ENCODE results near the gene ADD2. TPM values are rescaled to one million over a fixed set of nuclear protein-coding genes. Genes with fewer than 3 reads are reported as not detected.
A peak's percentile ranks its signal among the peaks of the same experiment; 100 is the strongest.

Gene ADD2
- total RNA-seq, 1 experiment from 2014 or later: 0.71 TPM

DNA sequence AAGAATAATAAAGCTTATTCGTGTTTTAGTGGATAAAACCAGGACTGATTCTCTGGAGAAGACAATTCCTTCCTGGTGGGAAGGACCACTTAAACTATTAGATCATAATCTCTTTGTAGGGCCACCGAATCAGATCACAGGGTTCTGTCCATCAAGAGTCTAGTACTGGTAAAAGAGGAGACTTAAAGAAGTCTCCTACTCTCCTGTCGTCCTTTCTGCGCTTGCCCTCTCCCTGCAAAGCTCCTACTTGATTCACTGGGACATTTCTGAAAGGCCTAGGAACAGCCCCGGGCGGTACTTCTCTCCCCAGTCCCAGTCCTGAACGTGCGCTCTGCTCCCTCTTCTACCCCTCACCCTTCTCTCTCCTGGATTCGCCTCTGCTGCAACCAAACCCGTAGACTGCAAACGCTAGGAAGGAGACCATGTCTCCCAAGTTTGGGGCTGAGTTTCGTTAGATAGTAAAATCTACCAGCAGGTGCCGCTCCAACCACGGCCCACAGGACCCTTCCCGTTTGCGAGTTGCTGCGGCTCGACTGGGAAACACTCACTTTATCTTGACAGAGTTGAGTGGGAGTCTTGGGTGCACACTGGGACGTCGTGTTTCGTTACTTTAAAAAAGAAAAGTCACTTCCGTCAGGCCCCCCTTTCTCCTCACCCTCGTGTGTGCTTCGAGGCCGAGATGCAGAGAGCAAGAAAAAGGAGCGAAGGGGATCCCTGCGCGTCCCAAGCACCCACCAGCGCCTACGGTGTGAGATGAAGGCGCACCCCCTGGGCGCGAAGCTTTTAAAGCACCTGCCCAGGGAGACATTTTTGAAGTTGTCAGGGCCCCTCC lies 21.5 kb upstream of the ADD2 start:
- no peak for DNase-seq (ENCODE audit: low spot score)

DNA sequence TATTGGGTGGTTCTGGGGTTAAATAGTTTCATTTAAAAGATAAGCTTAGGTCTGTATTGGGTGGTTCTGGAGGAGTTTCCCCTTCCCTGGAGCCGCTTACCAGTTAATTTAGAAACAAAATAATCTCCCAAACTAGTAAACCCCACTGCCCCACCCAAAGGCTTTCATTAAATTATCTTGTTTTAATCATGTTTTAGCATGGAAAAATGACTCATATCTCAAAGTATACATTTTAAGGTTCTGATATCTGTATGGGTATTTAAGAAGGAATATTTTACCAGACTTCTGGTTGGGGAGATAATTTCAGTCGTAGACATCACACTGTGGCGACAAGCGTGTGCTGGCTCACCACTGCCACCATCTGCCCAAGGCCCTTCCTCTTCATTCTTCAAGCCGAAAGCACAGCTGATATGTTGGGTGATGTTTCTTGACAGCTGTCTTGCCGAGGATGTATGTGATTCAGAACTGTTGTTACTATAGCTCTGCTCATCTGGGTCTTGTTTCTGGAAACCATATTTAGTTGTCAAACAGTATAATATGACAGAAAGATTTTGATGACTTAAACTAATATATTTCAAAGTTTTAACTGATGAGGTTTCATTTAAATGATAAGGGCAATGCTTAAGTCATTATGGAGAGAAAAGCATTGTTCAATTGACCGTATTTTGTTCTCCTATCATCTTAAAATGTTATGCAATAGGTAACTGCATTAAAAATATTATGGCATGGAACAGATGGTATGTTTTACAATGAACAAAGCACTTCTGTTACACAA lies 17.3 kb upstream of the ADD2 start:
- DNase-seq (ENCODE audit: low spot score): peak; percentile 55

DNA sequence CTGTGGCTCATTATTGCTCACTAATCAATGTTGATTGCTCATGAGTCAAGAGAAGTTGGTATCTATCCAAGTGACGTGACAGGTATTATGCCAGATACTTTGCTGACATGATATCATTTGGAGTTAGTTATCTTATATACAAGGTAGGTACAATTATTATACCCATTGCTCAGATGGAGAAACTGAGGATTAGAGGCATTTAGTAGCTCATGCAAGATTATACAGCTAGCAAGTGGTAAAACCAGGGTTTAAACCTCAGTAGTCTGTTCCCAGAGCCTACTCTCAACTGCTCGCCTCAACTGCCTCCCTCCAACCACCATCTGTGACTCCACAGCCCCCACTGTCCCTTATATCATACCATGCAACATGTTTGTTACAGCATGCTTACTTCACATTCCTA lies 16.3 kb upstream of the ADD2 start:
- no peak for DNase-seq (ENCODE audit: low spot score)

DNA sequence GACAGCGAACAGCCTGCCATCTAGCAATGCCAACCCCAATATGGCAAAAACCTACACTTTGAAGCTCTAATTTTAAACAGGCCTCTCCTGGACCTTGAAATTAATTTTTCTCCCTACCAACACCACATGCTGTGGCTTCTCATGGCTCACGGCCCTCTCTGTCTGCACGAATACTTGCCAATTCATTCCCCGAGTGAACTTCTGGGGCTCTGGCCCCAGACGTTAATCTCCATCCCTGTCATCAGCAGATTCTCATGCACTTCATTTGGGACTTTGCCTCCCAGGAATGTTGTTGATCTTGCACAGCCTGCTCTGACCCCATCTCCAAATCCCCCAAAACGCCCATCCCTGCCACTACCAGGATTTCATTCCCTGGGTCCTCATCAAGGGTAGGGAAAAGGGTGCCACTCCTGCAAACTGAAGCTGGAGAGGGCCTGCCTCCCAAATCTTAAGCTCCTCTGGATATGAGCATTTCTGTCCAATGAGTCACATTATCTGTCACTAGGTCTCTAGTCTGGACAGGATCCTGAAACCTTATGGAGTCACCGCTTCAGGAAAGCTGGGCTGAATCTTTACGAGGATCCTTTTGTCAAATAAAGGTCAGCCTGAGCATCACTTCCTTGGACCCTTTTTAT lies 12.0 kb upstream of the ADD2 start:
- no peak for DNase-seq (ENCODE audit: low spot score)

DNA sequence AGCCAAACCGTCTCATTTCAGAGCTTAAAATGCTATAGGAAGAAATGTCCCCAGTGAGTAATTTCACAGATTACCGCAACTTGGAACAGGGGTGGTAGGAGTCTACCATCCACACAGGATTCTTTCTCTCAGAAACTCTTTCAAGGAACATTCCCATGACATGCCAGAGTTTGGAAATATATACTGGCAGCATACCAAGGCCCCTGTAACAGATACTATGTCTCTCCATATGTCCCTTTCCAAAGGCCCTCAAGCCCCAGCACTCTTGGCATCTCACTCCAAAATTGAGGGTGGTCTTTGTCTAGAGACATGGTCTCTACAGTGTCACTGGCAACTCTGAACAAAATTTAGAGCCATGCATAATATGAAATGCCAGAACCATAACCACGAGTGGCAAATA lies 11.5 kb upstream of the ADD2 start:
- DNase-seq (ENCODE audit: low spot score): no peak

DNA sequence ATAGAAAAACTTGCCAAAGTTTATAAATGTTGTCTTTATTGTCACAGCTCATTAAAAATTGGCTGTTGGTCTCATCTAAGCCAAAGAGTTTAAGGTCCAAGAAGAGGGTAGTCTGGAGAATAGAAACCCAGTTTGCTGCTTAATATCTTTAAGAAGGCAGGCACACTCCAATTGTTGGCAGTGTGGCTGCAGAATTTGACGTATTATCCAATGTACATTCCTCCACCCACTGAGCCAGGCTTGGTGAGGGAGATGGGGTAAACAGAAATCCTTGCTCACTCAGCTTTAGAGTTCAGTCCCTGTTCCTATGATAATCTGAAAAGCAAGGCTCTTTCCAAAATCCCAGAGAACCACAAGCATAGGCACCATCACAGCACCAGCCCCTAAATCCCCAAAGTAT lies 10.7 kb upstream of the ADD2 start:
- DNase-seq (ENCODE audit: low spot score): no peak

DNA sequence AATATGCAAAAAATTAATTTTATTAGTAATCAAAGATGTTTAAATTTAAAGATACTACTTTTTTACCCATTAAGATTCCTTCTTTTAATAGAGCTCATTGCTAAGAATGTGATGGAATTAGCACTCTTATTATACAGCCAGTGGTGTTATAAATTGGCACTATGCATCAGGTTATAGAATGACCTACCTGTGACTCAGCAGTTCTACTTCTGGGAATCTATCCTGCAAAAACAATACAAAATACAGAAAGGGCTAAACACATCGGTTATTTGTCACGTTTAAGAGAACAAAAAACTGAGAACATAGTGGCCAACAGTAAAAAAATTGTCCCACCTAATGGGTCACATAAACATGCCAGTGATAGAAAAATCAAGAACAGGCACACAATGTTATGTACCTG lies 9.4 kb upstream of the ADD2 start:
- no peak for DNase-seq (ENCODE audit: low spot score)

DNA sequence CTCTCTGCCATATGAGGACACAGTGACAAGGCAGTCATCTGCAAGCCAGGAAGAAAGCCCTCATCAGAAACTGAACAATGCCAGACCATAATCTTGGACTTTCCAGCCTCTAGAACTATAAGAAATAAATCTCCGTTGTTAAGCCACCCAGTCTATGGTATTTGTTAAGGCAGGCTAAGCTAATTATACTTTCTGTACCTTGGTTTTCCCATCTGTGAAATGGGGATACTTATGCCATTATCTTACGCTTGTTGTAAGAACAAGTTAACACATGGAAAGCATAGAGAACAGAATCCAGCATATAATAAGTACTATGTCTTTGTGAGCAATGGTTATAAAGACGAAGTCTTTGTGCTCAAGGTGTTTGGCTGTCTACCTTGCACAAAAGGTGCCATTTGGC lies 8.3 kb upstream of the ADD2 start:
- DNase-seq (ENCODE audit: low spot score): no peak

DNA sequence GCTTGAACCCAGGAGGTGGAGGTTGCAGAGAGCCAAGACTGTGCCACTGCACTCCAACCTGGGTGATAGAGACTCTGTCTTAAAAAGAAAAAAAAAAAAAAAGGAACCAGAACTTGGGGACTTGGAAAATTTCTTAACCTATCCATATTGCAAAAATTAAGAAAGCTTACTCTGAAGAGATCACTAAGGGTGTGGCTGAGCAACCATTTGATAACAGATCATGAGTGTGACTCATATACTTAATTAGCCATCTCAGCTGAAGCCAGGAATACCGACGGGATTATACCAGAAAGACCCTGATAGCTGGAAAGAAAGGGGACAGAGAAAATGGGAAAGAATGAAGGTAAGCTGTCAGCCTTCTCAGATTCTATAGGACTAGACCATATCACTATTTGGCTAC lies 7.1 kb upstream of the ADD2 start:
- no peak for DNase-seq (ENCODE audit: low spot score)

DNA sequence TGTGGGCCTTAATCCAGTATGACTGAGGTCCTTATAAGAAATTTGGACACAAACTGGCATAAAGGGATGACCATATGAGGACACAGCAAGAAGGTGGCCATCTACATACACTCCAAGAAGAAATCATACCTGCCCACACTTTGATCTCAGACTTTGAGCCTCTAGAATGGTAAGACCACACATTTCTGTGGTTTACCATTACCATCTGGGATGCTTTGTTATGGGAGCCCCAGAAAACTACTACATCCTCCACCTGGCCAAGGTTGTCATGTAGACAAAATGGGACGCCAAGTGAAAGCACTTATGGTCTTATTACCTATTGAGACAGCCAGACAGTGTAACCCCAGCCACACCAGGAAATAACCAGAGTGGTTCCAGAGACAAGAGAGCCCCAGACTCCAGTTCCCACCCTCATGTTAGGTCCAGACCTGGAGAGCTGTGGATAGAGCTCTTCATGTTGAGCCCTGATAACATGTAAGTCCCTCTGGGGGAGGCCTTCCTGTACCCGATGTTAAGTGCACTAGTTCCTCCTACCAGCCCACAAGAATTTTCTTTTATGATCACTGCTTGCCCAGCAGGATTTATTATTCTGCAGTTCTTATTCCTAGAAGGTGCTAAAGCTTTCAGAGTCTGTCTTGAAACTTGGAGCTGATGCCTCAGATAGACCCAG lies 4.6 kb upstream of the ADD2 start:
- DNase-seq (ENCODE audit: low spot score): no peak

DNA sequence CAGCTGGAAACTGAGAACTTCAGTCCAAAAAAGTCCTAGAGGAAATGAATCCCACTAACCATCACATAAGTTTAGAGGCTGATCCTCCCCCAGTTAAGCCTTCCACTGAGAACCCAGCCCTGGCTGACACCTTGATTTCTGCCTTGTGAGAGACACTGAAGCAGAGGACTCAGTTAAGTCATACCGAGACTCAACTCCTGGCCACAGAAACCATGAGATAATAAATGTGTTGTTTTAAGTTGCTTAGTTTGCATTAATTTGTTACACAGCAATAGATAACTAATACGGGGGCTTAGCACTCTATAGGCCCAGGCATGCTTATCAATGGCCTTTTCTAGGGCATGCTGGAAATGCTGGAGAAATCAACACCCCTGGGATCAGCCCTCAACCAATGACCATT lies 3.4 kb upstream of the ADD2 start:
- DNase-seq (ENCODE audit: low spot score): no peak

DNA sequence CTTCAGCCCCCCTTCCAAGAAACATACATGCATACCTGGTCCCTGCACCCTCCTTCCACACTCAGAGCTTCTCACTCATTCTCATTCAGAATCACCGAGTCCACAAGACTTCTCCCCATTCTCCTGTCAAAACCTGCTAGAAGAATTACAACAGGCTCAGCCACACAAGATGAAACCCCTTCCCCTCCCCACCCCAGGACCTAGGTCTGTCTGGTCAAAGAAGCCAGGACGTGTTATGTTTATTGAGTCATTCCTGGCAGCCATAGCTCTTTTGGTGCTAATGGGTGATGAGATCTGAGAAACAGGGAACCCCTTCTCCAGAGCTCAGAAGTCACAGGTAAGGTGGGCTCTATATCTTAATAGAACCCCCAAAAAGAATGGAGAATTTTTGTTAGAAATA lies 1.4 kb upstream of the ADD2 start:
- no peak for DNase-seq (ENCODE audit: low spot score)

DNA sequence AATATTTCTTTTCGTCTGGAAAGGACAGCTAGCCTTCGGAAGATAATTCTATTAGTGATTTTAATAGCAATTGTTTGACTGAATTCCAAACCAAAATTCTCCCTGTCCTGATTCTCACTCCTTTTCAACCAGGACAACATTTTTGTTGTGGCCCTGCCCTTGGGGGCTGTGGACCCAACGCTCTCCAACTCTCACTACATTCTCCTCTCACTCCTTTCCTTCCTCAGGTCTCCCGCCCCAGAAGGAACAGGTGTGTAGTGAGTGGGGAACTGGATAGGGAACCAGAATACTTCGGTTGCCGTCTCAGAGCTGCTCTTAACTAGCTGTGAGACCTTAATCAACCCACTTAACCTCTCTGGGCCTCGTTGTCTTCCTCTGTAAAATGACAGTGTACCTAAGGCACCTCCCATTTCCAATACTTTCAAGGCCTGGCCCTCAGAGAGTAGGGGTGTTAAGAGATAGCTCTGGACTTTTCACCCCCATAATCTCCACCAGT lies 638 bp upstream of the ADD2 start:
- DNase-seq (ENCODE audit: low spot score): no peak

DNA sequence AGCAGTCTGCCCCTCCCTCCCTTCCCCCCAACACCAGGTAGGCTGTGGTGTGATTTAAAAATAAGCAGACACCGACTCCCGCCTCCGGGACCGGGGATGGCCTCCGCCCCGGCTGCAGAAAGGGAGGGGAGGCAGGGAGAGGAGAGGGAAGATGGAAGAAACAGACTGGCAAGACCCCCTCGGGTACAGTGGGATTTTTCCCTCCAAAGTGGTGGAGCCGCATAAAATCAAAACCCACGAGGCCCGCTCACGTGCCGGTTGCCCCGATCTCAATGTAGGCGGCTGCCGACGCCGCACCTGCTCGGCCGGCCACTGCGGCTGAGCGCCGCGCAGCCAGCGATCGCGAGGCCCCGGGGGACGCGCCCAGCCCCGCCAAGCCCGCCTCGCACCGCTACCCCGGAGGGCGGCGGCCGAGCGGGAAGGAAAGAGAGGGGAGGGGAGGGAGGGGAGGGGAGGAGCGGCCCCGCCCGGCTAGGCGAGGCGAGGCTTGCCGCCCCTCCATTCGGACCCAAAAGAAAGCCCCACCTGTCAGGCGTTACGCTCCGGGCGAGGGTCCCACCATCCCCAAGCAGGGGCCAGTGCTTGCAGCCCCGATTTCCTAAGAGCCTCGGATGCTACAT lies 811 bp downstream of the ADD2 start:
- DNase-seq (ENCODE audit: low spot score): no peak

DNA sequence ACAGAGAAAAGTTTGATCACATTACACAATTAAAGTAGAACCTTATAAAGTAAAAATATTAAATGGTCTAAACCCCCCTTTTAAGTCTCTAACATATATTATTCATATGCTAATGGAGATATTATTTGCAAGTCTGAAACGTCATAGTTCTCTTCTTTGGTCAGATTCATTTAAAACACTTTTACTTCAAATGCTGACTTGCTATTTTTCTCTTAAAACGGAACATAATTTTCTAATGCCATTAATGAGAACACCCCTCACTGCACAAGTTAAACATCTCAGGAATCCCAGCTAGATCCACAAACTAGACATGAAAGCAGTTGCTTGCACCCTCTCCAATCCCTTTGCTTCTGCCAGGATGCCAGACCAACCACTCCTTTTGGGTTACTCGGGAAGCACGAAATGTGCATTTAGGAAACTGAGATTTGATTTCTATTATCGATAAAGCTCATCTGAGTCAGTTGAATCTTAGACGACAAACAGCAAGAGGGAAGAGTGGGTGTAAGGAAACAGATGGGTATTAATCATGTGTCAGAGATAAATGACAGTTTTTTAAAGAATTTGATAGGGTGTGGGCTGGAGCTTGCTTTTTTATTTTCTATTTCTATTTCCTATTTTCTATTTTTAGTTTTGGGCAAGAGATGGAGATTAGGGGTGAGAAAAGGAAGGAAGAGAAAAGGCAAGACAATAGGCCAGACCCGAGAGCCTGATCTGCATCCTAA lies 1.5 kb downstream of the ADD2 start:
- DNase-seq (ENCODE audit: low spot score): no peak

DNA sequence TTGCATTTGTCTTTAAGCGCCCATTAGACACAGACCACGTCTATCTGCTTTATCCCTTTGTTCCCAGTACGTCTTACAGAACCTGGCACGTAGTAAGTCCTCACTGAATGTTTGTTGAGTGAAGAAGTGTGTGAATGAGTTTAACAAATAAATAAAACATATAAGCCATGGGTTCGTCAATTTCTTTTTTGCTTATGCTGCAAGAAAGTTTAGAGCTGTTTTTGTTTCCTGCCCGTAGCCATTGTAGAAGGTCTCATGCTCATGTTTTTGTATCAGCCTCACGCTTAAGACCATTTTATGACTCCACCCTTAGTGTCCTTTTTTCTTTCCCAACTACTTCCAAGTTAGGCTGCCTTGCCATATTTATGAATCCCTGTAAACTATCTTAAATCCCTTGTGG lies 2.5 kb downstream of the ADD2 start:
- DNase-seq (ENCODE audit: low spot score): no peak

DNA sequence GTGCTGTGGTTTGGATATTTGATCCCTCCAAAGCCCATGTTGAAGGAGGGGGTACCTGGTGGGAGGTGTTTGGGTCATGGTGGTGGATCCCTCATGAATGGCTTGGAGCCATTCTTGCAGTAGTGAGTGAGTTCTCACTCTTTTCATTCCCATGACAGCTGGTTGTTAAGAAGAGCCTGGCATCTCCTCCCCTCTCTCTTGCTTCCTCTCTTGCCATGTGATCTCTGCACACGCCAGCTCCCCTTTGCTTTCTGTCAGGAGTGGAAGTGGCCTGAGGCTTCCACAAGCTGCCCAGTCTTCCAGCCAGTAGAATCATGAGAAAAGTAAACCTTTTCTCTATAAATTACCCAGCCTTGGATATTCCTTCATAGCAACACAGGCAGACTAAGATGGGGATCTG lies 8.6 kb downstream of the ADD2 start:
- no peak for DNase-seq (ENCODE audit: low spot score)

DNA sequence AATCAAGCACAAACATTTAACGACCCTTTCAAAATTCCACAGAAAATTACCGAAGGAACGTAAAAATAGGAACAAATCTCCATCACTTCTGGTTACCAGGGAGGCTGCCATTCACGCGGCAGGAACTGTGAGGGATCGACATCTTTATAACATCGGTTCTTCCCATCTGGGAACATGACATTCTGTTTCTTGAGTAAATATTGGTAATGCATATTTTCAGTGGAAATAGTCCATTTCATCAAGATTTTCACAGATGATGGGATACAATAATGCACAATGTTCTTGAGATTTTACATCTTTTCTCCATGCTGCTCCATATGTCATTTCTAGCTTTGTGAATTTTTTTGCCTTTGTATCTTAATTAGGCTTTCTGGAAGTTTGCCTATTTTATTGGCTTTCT lies 10.0 kb downstream of the ADD2 start:
- no peak for DNase-seq (ENCODE audit: low spot score)

DNA sequence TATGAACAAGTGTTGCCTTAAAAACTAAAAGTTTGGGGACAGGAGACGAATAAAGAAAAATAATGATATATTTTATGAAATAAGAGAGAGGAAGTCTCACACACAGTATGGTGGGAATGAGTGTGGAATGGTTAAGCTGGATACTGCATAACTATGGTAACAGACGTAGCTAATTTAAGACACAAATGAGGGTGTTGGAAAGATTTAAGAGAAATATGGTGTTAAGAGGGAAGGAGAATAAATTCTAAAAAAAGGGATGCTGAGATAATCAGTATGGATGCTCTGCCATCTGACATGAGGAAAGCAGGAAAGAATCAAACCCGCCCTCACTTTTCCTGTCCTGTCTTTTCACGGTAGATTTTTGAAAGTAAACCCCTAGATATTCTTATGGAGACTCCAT lies 10.6 kb downstream of the ADD2 start:
- DNase-seq (ENCODE audit: low spot score): no peak

DNA sequence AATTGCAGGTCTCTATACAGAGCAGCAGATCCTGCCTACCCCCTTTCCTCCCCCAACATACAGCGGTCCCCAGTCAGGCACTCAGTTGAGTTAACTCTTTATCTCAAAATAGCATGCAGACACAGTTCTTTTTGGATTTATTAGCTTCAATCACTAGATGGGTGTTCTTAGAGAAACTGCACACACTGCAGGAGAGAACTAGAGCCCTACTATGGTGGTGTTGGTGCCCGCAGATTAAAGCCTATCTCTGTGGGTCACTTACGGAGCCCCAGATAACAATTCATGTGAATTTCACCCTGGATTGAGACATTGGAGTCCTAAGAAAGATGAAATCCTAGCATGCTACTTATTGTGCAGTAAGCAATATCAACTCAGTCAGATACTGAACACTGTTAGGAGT lies 11.9 kb downstream of the ADD2 start:
- DNase-seq (ENCODE audit: low spot score): no peak

DNA sequence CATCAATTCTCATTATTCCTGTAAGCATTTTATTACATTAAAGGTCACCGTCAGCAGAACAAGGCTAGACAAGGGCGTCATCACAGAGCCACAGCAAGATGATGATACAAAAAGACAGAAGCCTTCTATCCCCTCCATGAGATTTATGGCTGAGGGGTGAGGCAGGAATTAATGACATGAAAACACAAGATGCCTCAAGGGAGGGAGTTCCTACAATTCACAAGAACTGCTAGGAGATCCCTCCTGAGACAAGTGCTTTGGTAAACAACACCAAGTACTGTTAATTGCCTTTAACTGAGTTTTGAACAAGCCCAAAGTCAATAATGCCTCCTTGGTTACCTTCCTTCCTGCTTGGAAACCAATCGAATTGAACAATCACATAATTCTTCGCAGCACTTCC lies 14.1 kb downstream of the ADD2 start:
- no peak for DNase-seq (ENCODE audit: low spot score)

Data from HT-29 (cell line).